GM19351 (cell line): Measurements from ENCODE around the gene SPATA32.

Source experiments
- ATAC-seq: cut with Tn5 transposase; IDR thresholded peaks from one replicate; pipeline ENCODE4 v1.9.1; 2021; ENCODE audit warnings: mild to moderate bottlenecking, moderate library complexity; ENCODE audit not compliant: unreplicated experiment

SPATA32 gene

DNA sequence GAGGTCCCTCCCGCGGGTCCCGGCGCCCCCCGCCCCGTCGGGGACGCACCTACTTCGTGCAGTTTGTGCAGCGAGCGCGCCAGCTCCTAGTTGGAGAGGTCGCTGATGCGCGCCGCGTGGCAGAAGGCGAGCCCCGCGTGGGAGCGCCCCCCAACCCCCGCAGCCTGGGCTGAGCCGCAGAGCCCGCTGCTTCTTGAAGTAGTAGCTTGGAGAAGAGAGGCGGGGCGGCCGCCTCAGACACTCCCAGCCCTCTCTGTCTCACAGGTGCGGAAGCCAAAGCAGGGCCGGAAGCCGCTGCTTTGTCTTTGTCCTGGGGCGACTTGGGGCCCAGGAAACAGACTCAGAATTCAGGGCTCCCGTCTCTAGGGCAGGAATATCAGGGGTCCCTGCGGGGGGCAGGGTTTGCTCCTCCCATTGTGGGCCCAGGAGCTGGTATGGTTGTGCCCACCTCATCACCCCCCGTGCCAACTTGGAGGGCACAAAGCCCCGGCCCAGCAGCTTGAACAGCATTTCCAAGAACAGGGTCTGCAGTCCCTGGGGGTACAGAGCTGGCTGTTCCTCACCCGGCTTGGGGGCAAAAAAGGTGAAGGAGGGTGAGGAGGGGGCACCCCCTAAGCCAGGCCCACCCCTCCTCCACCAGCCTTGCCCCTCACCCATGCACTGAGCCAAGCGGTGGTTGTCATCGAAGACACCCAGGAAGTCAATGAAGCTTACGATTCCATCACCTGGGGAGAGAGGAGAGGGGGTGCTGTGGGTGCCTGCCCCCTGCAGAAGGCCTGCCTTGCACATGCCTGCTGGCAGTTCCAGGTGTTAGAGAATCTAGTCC lies 13.5 kb downstream of the SPATA32 start:
- ATAC-seq = peak; percentile 70

DNA sequence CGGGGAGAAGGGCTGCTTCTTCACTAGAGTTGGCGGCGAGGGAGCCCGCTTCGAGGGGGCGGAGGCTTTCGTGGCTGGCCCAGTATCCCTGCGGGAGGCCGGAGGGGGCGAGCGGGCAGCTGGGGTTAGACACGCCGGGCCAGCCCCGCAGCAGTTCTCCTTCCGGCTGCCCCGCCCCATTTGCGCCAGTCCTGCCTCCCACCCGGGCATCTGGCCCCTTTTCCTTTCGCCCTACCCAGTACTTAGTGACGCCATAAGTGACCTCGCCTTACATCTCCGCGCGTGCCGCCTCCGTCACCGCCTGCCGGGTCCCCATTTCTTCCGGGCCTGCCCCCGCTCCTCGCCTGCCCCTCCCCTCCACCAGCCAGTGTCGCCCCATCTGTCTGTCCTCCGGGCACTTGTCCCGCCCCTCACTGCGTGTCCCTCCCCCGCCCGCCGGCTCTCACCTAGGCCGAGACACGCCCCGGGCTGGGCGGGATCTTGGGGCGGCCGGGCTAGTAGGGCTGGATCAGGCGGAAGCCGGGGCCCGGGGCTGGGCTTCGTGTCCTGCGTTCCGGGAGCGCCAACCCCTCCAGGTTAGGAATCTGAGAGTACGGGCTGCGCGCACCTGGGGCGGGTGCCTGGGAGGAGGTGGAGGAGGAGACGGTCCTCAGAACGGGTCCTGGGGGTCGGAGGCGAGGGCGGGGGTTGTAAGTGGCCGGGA lies 14.3 kb downstream of the SPATA32 start:
- peak; percentile 79 for ATAC-seq

DNA sequence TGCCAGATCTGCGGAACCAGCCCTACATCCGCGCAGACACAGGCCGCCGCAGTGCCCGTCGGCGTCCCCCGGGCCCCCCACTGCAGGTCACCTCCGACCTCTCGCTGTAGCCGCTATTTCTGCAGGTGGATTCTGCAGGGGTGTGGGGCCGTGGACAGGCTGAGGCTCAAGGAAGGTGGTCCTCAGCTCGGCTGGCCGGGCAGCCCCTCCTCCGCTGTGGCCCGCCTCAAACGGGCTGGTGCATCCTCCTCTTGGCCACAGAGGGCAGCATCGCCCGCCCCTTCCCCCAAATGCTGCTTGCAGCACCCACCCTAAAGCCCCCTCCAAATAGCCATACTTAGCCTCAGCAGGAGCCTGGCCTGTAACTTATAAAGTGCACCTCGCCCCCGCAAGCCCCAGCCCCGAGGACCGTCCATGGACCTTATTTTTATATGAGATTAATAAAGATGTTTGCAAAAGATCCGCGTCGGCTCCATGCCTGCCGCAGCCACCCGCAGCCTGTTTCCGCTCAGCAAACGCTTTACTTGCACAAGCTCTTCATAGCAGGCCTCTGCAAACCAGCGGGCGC lies 14.9 kb downstream of the SPATA32 start:
- no peak for ATAC-seq

DNA sequence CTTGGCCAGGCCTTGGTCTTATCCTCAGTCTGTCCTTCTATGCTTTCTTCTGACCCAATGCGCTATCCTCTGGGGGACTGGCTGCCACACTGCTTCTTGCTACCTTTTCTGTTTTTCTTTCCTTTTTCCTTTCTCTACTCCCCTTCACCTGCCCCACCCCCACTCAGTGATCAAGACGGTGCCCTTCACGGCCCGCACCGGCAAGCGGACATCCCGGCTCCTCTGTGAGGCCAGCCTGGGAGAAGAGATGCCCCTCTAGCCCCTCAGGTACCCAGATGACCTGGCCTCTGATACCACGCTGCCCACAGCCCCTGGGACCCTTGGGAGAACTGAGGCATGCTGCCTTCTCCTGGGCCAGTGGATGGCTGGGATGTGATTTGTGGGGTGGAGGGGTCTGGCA lies 15.6 kb downstream of the SPATA32 start:
- ATAC-seq = no peak

DNA sequence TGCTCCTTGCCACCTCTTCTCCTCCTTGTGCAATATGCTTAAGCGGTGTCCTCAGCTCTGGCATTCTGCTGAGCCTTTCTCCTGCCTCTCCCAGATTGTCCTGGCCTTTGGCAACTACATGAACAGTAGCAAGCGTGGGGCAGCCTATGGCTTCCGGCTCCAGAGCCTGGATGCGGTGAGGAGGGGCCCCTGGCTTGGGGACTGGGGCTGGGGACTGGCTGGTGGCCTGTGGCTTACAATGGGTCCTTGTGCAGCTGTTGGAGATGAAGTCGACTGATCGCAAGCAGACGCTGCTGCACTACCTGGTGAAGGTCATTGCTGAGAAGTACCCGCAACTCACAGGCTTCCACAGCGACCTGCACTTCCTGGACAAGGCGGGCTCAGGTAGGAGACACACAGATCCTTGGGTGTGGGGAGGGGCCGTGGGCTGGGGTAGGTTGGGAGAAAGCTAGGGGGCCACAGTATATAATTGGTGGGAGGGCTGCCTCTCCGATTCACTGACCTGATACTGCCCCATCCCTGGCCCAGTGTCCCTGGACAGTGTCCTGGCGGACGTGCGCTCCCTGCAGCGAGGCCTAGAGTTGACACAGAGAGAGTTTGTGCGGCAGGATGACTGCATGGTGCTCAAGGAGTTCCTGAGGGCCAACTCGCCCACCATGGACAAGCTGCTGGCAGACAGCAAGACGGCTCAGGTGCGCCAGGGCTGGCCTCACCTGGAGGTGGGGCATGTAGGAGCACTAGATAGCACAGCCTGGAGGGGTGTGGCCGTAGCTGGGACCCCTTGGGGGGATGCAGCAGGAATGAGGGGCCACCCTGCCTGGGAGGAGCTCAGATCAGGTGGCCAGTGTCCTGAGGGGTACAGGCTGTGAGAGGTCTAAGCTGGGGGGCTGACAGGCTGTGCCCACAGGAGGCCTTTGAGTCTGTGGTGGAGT lies 16.9 kb downstream of the SPATA32 start:
- no peak for ATAC-seq

DNA sequence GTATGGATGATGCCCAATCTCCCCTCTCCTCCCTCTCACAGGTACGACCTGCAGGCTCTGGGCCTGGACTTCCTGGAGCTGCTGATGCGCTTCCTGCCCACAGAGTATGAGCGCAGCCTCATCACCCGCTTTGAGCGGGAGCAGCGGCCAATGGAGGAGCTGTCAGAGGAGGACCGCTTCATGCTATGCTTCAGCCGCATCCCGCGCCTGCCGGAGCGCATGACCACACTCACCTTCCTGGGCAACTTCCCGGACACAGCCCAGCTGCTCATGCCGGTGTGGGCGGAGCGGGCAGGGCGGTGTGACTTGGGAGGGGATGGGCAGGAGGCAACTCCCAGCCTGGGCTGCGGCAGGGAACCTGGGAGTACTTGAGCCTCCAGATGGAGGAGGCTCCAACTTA lies 18.1 kb downstream of the SPATA32 start:
- no peak for ATAC-seq

DNA sequence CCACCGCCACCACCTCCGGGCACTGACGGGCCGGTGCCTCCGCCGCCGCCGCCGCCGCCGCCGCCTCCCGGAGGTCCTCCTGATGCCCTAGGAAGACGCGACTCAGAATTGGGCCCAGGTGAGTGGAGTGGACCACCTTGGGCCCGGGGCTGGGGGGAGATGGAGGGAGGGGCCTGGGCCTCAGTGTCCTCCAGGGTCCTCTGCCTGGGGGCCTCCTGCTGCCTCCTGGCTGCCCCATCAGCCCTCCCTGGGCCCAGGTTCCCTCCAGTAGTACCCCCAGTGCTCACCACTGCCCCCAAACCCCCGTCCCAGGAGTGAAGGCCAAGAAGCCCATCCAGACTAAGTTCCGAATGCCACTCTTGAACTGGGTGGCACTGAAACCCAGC lies 19.9 kb downstream of the SPATA32 start:
- no peak for ATAC-seq

DNA sequence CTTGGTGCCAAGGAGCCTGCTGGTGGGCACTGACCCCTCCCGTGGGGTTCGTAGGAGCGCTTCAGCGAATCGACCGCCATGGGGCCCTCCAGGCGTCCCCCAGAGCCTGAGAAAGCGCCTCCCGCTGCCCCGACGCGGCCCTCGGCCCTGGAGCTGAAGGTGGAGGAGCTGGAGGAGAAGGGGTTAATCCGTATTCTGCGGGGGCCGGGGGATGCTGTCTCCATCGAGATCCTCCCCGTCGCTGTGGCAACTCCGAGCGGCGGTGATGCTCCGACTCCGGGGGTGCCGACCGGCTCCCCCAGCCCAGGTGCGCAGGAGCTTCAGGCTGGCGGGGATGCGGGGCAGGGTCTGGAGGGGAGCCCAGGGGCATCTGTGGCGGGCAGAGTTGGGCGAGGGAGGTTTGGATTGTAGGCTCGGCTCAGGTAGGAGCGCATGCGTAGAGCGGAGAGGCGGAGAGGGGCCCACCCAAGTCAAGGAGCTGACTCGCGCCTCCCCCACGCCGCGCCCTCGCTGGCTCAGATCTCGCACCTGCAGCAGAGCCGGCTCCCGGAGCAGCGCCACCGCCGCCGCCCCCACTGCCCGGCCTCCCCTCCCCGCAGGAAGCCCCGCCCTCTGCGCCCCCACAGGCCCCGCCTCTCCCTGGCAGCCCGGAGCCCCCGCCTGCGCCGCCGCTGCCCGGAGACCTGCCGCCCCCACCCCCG lies 20.4 kb downstream of the SPATA32 start:
- ATAC-seq = no peak

DNA sequence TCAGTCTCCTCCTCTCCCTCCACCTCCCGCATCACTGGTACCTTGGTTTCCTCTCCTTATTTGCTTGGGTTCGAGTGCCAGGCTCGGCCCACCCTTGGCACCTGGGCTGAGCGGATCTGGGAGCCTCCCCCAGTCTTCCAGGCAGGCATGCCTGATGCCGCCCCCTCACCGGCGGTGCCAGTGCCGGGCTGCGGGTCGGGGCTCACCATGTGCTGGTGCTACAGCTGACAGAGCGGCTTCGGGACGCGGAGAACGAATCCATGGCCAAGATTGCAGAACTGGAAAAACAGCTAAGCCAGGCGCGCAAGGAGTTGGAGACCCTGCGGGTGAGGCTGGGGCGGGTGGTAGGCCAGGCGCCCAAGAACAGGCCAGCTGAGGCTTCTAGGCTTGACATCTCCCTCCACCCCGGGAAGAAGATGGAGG lies 21.0 kb downstream of the SPATA32 start:
- no peak for ATAC-seq

DNA sequence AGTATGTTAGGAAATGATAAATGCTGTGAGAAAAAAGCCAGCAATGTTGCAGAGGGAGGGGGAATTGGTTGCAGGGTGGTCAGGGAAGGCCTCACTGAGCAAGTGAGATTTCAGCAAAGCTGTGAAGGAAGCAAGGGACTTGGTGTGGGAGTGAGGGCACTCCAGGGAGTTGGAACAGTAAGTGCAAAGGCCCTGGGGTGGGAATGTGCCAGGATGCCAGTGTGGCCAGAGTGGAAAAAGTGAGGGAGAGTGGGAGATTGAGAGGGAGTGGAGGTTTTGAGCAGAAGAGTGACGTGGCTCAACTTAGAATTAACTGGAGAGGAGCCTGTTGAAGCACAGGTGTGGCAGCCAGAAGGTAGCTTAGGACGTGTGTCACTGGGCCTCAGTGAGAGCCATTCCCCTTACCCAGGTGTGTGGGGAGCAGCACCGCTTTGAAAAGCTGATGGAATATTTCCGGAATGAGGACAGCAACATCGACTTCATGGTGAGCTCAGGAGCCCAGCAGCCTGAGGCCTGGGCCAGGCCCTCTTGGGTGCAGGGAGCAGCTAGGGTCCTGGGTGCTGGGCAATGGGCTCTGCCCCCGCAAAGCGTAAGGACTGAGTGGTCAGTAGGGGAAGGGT lies 23.6 kb downstream of the SPATA32 start:
- no peak for ATAC-seq

DNA sequence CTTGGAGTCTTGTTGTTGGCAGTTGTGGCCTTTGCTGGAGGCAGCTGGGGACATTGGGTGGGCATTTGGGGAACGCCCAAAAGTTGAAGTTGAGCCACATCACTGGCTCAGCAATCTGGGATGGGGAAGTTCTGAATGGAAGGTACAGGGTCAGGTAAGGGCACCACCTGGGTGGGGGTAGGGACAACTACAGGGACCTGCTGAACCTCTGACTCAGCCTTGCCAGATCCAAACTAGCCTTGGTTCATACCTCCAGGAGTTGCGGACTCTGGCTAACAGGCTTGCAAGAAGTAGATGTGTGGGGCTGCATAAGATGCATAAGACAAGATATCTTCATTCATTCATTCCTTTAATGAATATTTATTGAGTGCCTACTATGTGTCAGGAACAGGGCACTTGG lies 24.2 kb downstream of the SPATA32 start:
- ATAC-seq = no peak

DNA sequence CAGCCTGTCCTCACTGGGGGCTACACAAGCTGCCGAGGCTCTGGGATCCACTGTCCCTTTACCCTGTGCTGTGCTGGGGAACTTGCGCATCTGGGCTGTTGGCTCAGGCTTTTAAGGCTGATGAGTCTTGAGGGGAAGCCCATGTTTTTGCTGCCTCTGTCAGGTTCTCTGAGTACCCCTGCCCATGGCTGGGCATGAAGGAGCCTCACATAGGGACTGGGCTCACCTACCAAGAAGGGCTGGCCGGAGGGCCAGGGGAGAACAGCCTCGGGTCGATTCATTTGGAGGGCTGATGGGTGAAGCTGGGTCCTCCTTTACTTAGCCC lies 25.6 kb downstream of the SPATA32 start:
- no peak for ATAC-seq

DNA sequence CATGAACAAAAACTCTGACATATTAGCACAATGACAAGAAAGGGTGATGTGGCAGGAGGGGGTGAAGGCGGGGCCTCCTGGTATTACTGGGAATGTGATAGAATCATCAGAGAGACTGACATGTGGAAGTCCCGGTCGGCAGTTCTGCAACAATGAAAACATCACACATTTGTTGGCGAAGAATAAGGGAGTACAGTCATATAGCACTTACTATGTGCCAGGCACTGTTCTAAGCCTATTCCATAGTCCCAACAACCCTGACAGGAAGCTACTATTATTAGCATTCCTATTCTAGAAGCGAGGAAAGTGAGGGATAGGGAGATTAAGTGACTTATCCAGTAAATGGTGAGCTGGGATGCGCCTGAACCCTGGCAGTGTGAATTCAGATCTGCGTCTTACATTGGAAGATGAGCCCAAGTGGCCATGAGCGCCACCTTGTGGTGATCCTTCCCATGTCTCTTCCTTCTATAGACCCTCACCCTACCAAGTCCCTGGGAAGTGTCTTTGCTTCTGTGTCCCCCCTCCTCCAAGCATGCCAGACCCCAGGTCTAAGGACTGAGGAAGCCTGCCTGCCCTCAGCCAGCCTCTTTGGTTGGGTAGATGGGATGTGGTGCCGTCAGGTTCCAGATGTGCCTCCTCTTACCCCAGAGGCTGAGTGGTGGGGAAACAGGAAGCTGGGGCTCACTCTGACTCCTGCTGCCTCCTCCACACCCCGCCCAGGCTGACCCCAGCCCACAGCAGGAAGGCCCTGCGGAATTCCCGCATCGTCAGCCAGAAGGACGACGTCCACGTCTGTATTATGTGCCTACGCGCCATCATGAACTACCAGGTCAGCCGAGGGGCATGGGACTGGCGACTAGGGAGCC lies 26.2 kb downstream of the SPATA32 start:
- no peak for ATAC-seq

DNA sequence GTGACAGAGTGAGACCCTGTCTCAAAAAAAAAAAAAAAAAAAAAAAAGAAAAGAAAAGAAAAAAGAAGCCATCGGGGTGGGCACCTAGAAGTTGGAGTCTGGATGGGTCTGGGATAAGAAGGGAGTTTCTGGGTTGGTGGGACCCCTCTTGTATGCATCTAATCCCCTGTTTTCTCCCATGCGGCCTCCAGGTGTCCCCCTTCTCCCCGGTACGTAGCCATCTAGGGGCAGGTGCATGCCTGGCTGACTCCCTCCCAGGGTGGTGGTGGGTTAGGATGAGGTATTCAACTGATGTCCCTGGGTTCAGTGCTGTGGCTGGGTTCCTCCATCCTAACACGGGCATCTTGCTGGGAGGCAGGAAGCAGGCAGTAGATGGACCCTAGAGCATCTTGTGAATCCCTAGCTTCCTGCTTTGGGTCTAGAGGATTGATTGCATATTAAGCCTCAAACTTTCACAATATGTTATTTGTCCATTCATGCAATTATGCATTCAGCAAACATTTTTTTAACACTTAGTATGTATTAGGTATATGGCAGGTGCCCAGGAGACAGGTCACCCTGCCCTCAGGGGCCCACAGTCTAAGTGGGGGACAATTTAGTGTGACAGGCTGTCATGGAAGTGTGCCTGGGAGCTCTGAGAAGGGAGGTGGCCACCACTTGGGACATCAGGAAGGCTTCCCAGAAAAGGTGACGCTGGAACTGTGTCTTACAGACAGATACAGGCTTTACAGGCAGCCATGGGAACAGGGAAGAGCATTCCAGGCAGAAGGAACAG lies 27.1 kb downstream of the SPATA32 start:
- ATAC-seq = no peak

DNA sequence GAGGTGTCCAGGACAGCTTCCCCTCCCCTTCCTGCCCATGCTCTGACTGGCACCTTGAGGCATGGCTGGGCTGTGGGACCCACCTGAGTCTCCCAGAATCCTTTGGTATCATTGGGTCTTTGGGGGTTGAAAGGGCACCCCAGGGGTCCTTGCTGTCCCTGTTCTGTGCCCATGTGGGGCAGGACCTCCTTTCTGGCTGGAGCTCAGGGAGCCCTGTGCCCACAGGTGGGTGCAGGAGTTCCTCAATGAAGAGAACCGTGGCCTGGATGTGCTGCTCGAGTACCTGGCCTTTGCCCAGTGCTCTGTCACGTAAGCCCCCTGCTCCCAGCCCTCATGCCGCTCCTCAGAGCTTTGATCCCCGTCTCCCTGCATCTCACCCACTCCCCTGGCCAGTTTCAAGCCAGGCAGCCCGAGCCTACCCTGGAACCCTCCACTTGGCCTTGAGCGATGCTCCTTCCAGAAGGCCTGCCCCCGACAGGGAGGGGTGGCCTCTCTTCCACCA lies 28.4 kb downstream of the SPATA32 start:
- ATAC-seq = no peak

DNA sequence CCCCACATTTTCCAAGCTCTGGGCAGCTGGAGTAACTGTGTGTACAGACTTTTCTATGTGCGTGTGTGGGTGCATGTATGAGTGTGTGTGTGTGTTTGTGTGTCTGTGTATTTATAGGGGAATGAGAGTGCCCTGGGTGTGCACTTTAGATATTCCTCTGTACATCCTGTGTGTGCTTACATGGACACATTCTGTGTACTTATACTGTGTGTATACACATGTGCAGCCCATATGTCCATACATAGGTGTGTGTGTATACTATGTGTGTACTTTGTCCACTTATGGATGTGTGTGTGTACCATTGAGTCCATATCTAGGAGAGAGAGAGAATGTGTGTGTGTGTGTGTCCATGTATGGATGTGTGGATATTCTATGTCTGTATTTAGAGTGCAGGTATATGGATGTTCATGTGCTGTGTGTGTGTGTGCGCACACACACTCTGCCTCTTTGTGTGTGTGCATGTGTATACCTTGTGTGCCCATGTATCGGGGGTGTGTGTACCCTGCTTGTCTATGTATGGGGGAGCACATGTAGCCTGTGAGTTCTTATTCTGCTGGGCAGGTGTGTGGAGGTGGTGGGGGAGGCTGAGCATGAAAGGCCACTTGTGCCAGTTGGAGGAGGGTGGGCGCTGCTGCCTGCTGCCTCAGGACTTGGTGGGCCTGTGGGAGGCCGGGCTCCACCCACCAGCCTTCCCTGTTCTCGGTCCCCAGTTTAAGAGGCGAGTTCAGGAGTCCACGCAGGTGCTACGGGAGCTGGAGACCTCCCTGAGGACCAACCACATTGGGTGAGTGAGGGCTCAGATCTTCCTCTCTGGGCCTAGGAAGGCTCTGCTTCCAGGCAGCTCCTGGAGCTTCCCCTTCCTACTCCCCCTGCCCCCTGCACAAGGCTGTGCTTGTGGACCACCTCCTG lies 29.1 kb downstream of the SPATA32 start:
- ATAC-seq = no peak

DNA sequence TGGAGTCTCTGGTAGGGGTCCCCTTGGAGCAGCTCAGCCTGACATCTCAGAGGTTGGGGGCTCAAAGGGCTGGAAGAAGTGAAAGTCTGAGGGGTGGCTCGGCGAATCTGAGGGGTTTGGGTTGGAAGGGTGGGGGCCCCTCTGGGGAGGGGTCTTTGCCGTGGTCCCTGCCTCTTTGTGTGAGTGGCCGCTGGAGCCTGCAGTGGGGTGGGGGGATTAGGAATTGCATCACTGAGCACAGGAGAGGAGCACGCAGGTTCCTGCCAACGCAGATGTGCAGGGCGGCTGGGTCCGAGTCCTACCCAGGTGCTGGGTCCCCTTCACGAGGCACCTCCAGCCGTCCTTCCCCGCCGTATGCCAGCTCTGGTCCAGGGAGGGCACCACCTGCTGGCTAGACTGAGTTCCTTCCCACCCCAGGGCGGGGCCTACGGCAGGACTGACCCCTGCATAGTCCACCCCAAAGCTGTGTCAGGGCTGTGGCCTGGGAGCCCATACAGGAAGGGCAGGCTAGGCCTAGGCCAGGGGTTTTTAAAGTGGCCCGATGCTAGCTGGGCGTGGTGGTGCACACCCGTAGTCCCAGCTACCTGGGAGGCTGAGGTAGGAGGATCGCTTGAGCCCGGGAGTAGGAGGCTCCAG lies 30.3 kb downstream of the SPATA32 start:
- no peak for ATAC-seq
